ENCODE measurements around the gene LDLRAD3. TPM values are rescaled to one million over a fixed set of nuclear protein-coding genes. Genes with fewer than 3 reads are reported as not detected.

The LDLRAD3 gene
- total and polyA plus RNA-seq, 12 donors: 0.87 to 5.1 (median 1.7) TPM

DNA sequence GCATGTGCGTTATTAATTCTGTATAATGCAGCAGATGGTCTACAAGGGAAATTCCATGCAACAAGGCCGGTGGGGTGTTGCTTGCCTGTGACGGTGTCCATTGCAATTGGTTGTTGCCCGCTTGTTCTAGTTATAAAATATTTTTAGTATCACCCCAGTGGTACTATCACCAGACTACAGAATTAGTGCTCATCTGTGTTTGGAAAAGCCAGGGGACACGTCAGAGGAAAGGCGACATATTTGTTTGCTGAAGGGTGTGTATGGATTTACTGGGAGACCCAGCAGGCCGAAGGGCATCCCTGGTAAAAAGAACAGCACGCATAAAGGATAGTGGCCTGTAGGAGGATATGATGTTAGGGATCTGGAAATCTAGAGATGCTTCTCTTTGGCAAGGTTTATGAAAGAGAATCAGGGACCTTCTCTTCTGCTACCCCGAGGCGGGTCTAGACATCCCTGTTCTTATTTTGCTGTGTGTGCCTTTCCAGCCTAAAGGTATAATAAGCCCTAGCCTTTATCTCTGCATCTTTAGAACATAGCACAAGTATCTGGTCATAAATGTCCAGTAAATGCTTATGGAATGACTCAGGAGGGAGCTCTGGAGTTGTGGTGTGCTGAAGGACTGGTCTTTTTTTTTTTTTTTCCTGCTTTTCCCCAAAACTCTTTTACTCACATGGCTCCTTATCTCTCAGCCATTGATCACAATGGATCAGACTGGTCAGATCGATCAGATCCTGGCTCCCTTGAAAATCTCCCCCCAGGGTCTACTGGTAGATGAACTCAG is 90.9 kb downstream of the LDLRAD3 start:
- TF ChIP-seq, protein P1, sequence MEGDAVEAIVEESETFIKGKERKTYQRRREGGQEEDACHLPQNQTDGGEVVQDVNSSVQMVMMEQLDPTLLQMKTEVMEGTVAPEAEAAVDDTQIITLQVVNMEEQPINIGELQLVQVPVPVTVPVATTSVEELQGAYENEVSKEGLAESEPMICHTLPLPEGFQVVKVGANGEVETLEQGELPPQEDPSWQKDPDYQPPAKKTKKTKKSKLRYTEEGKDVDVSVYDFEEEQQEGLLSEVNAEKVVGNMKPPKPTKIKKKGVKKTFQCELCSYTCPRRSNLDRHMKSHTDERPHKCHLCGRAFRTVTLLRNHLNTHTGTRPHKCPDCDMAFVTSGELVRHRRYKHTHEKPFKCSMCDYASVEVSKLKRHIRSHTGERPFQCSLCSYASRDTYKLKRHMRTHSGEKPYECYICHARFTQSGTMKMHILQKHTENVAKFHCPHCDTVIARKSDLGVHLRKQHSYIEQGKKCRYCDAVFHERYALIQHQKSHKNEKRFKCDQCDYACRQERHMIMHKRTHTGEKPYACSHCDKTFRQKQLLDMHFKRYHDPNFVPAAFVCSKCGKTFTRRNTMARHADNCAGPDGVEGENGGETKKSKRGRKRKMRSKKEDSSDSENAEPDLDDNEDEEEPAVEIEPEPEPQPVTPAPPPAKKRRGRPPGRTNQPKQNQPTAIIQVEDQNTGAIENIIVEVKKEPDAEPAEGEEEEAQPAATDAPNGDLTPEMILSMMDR (IDR thresholded peaks at IDR 0.05): no peak
- H3K27me3 ChIP-seq: peaks cover 0 to 3% (median 0%) of the 10 kb centered on the region in 7 donors
- intact Hi-C loops (cut with DNase I): loop anchor here in 5 of 10 donors (10.0 kb wide), 6 partner anchors 70 to 420 kb away; partner anchors contain the start of gene FJX1 (in 2 of the 5)
- no peak overlapping the region for H3K27ac ChIP-seq
- no peaks in the 10 kb centered on the region for H3K36me3 ChIP-seq
- WGBS, 2 donors: 95 to 97% methylated on average over 11 of the region's 11 CpGs
- ATAC-seq (no peak), DNase-seq (no peak)
- H3K4me1 ChIP-seq: peaks cover 0 to 28% (median 0%) of the 10 kb centered on the region in 9 donors
- H3K4me3 ChIP-seq: no peak overlapping the region
- H3K9me3 ChIP-seq: no peaks in the 10 kb centered on the region

DNA sequence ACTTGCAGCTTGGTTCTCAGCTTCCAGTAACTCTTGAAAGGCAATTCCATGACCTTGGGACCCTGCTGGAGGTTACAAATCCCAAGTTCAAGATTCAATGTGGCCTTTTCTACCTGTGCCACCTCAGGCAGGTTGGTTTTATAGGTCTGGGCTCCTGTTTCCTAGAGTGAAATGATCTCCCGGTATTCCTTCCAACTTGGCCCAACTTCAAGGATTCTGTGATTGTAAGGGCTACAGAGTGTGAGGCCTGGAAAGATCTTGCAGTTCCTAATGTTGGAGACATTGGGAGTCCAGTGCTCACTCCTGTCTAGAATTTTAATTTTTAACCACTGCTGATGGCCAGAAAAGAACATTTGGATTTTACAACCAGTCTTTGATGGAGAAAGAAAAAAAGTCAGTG is 91.6 kb downstream of the LDLRAD3 start:
- no peak for DNase-seq
- TF ChIP-seq, protein P1 (IDR thresholded peaks at IDR 0.05): no peak
- H3K27ac ChIP-seq: no peak overlapping the region
- H3K4me1 ChIP-seq: peaks cover 0 to 27% (median 0%) of the 10 kb centered on the region in 9 donors
- H3K36me3 ChIP-seq: no peaks in the 10 kb centered on the region
- no peaks in the 10 kb centered on the region for H3K9me3 ChIP-seq
- intact Hi-C loops (cut with DNase I): loop anchor here in 5 of 10 donors (10.0 kb wide), 6 partner anchors 71 to 421 kb away; partner anchors contain the start of gene FJX1 (in 2 of the 5)
- no peak overlapping the region for H3K4me3 ChIP-seq
- peaks cover 0 to 3% (median 0%) of the 10 kb centered on the region in 7 donors for H3K27me3 ChIP-seq
- no peak for ATAC-seq
- 46 to 61% methylated on average over 1 of the region's 1 CpG for WGBS, 2 donors

DNA sequence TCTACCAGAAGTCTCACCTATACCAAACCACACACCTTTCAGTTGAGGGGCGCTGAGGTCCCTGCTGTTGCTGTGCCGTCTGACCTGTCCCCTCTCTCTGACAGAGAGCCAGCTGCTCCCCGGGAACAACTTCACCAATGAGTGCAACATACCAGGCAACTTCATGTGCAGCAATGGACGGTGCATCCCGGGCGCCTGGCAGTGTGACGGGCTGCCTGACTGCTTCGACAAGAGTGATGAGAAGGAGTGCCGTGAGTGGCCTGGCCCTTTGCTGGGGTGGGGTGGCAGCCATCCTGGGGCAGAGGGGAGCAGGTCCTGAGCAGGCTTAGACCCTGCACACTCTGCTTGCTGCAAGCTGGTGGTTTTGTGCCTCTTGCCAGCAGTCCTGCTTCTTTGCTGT is 92.1 kb downstream of the LDLRAD3 start:
- Histone ChIP-seq H3K4me1 (peaks cover 0 to 22% (median 0%) of the 10 kb centered on the region in 9 donors), H3K9me3 (no peaks in the 10 kb centered on the region), H3K27me3 (peaks cover 0 to 3% (median 0%) of the 10 kb centered on the region in 7 donors), H3K4me3 (no peak overlapping the region), H3K27ac (no peak overlapping the region), H3K36me3 (no peaks in the 10 kb centered on the region)
- 90 to 92% methylated on average over 9 of the region's 9 CpGs for WGBS, 2 donors
- intact Hi-C loops (cut with DNase I): loop anchor here in 5 of 10 donors (10.0 kb wide), 6 partner anchors 71 to 421 kb away; partner anchors contain the start of gene FJX1 (in 2 of the 5)
- ATAC-seq (no peak), DNase-seq (no peak)
- TF ChIP-seq, protein P1 (IDR thresholded peaks at IDR 0.05): no peak

DNA sequence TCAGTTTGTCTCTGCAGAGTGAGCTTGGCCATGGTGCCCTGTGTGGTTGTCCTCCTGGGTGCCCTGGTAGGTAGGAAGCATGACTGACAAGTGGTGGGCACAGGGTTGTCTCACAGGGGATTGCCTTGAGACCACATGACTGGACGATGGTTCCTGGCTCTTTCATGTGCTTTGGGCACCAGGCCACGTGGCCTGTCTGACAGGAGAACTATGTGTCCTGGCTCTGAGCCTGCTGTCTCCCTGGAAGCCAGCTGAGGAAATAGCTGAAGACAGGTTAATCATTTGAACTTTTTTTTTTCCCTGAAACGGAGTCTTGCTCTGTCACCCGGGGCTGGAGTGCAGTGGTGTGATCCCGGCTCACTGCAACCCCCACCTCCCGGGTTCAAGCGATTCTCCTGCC is 93.2 kb downstream of the LDLRAD3 start:
- WGBS, 2 donors: 30 to 36% methylated on average over 7 of the region's 7 CpGs
- intact Hi-C loops (cut with DNase I): loop anchor here in 5 of 10 donors (10.0 kb wide), 6 partner anchors 72 to 422 kb away; partner anchors contain the start of gene FJX1 (in 2 of the 5)
- DNase-seq (peak; percentile 16 to 28), ATAC-seq (peak in 4 of 8 donors; percentile 52 to 76 (median 62))
- TF ChIP-seq, protein P1 (IDR thresholded peaks at IDR 0.05): no peak
- no peak overlapping the region for H3K27ac ChIP-seq
- peaks cover 0 to 3% (median 0%) of the 10 kb centered on the region in 7 donors for H3K27me3 ChIP-seq
- H3K4me3 ChIP-seq: no peak overlapping the region
- H3K9me3 ChIP-seq: no peaks in the 10 kb centered on the region
- no peaks in the 10 kb centered on the region for H3K36me3 ChIP-seq
- H3K4me1 ChIP-seq: peaks cover 0 to 12% (median 0%) of the 10 kb centered on the region in 9 donors
